Astrocyte (in vitro differentiated cells and primary cell): ENCODE measurements around the gene SLC35B1. TPM values are rescaled to one million over a fixed set of nuclear protein-coding genes. Genes with fewer than 3 reads are reported as not detected.

Experiments
- DNase-seq: peaks from one replicate; pipeline ENCODE4 v3.0.0-alpha.2; 2010; ENCODE audit warnings: low read depth
- FAIRE-seq: peaks from 2 replicates; lab custom pipeline; 2011; peaks lifted over from hg19 to GRCh38; lab: Jason Lieb, UNC
- H2AFZ ChIP-seq: 2 replicates; pipeline ENCODE4 v1.6.0; 2012; ENCODE audit warnings: low read depth, low read length, inconsistent platforms
- H3K27ac ChIP-seq: 2 replicates; pipeline ENCODE4 v1.5.1; 2011; ENCODE audit warnings: low read depth, low read length, inconsistent platforms
- H3K27me3 ChIP-seq: 2 replicates; pipeline ENCODE4 v1.6.0; 2011; ENCODE audit warnings: low read length, inconsistent platforms; ENCODE audit not compliant: insufficient read depth
- H3K36me3 ChIP-seq: 2 replicates; pipeline ENCODE4 v1.5.1; 2011; ENCODE audit warnings: low read length, inconsistent platforms; ENCODE audit not compliant: insufficient read depth
- H3K4me1 ChIP-seq: 2 replicates; pipeline ENCODE4 v1.5.1; 2011; ENCODE audit warnings: low read length, inconsistent platforms; ENCODE audit not compliant: insufficient read depth
- H3K4me2 ChIP-seq: 2 replicates; pipeline ENCODE4 v1.6.0; 2012; ENCODE audit warnings: low read length, inconsistent platforms
- H3K4me3 ChIP-seq: 2 replicates; pipeline ENCODE4 v1.5.1; 2011; ENCODE audit warnings: low read depth, mild to moderate bottlenecking, low read length, inconsistent platforms; ENCODE audit not compliant: insufficient read depth
- H3K79me2 ChIP-seq: 2 replicates; pipeline ENCODE4 v1.6.0; 2012; ENCODE audit warnings: mild to moderate bottlenecking, low read length, inconsistent platforms; ENCODE audit not compliant: insufficient read depth
- H3K9ac ChIP-seq: 2 replicates; pipeline ENCODE4 v1.6.0; 2012; ENCODE audit warnings: mild to moderate bottlenecking, low read length, inconsistent platforms
- H3K9me3 ChIP-seq: 2 replicates; pipeline ENCODE4 v1.5.1; 2012; ENCODE audit warnings: low read depth, mild to moderate bottlenecking, low read length, inconsistent platforms; ENCODE audit not compliant: insufficient read depth
- H4K20me1 ChIP-seq: 2 replicates; pipeline ENCODE4 v1.6.0; 2012; ENCODE audit warnings: low read length, inconsistent platforms; ENCODE audit not compliant: insufficient read depth
- H3K27ac Mint-ChIP-seq: one replicate; pipeline ENCODE4 v1.8.0; 2021; ENCODE audit warnings: mild to moderate bottlenecking, mixed read lengths; ENCODE audit not compliant: unreplicated experiment
- H3K27me3 Mint-ChIP-seq: one replicate; pipeline ENCODE4 v1.8.0; 2021; ENCODE audit warnings: low read depth, mixed read lengths; ENCODE audit not compliant: unreplicated experiment
- H3K36me3 Mint-ChIP-seq: one replicate; pipeline ENCODE4 v1.8.0; 2021; ENCODE audit warnings: low read depth, mixed read lengths; ENCODE audit not compliant: unreplicated experiment
- H3K4me1 Mint-ChIP-seq: one replicate; pipeline ENCODE4 v1.8.0; 2021; ENCODE audit warnings: low read depth, mixed read lengths; ENCODE audit not compliant: unreplicated experiment
- H3K4me3 Mint-ChIP-seq: one replicate; pipeline ENCODE4 v1.8.0; 2021; ENCODE audit warnings: mild to moderate bottlenecking, moderate library complexity, mixed read lengths; ENCODE audit not compliant: unreplicated experiment
- H3K9me3 Mint-ChIP-seq: one replicate; pipeline ENCODE4 v1.8.0; 2021; ENCODE audit warnings: mild to moderate bottlenecking, mixed read lengths; ENCODE audit not compliant: unreplicated experiment
- CTCF ChIP-seq: IDR thresholded peaks from 2 replicates; pipeline ENCODE4 v1.5.1; 2011; ENCODE audit warnings: low read depth, mild to moderate bottlenecking, inconsistent platforms, low read length, moderate library complexity; ENCODE audit not compliant: insufficient read depth
- EZH2 ChIP-seq: IDR thresholded peaks from 2 replicates; pipeline ENCODE4 v1.6.1; 2012; ENCODE audit warnings: mild to moderate bottlenecking, low read length, inconsistent platforms; ENCODE audit not compliant: insufficient read depth
- total RNA-seq: library from RNA; stranded (reverse); gene quantifications from 2 replicates; pipeline ENCODE4 v1.2.1, GENCODE V29; 2021

Gene SLC35B1
- total RNA-seq, 1 donor from 2014 or later: 61.1 TPM

DNA sequence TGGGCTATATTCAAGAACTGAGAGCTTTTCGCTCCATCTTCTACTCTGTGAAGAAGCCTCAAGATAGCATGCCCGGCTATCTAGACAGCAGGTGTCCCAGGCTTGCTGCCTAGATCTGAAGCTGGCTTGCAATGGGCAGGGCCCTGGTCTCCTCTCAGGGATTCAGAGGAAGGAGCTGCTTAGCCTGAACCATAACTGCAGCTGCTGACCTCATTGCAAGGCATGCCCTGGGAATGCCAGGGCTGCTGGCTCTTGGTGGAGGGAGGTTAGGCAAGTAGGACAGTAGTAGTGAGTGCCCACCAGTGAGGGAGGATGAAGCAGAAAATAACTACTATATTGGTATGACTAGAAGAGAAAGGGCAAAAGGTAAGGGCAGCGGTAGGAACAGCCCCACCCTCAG is 21.3 kb upstream of the SLC35B1 start:
- Histone ChIP-seq H3K27ac (no peak overlapping the region), H3K36me3 (no peaks in the 10 kb centered on the region), H3K4me2 (no peak overlapping the region), H3K9me3 (no peaks in the 10 kb centered on the region), H3K27me3 (no peaks in the 10 kb centered on the region), H3K79me2 (no peaks in the 10 kb centered on the region), H3K4me1 (no peaks in the 10 kb centered on the region), H3K9ac (no peak overlapping the region), H4K20me1 (peaks cover 3% of the 10 kb centered on the region), H3K4me3 (no peak overlapping the region), H2AFZ (no peak overlapping the region)
- no peak for FAIRE-seq
- no peaks in the 10 kb centered on the region for H3K4me1 Mint-ChIP-seq
- H3K27ac Mint-ChIP-seq: no peak overlapping the region
- TF ChIP-seq EZH2 (no peak), CTCF (no peak)
- no peaks in the 10 kb centered on the region for H3K9me3 Mint-ChIP-seq
- peaks cover 8% of the 10 kb centered on the region for H3K36me3 Mint-ChIP-seq
- no peaks in the 10 kb centered on the region for H3K27me3 Mint-ChIP-seq
- no peak overlapping the region for H3K4me3 Mint-ChIP-seq
- no peak for DNase-seq

GRCh38 chr17:49728425-49728824 is 20.7 kb upstream of the SLC35B1 start:
- Histone ChIP-seq H3K36me3 (no peaks in the 10 kb centered on the region), H3K27me3 (no peaks in the 10 kb centered on the region), H3K4me2 (no peak overlapping the region), H2AFZ (no peak overlapping the region), H4K20me1 (peaks cover 3% of the 10 kb centered on the region), H3K79me2 (no peaks in the 10 kb centered on the region), H3K9ac (no peak overlapping the region), H3K4me1 (no peaks in the 10 kb centered on the region), H3K27ac (no peak overlapping the region), H3K4me3 (no peak overlapping the region), H3K9me3 (no peaks in the 10 kb centered on the region)
- H3K9me3 Mint-ChIP-seq: no peaks in the 10 kb centered on the region
- no peak overlapping the region for H3K4me3 Mint-ChIP-seq
- no peak for TF ChIP-seq CTCF
- no peak for TF ChIP-seq EZH2
- H3K27ac Mint-ChIP-seq: no peak overlapping the region
- H3K27me3 Mint-ChIP-seq: no peaks in the 10 kb centered on the region
- H3K36me3 Mint-ChIP-seq: peaks cover 8% of the 10 kb centered on the region
- H3K4me1 Mint-ChIP-seq: no peaks in the 10 kb centered on the region
- no peak for FAIRE-seq
- no peak for DNase-seq

DNA sequence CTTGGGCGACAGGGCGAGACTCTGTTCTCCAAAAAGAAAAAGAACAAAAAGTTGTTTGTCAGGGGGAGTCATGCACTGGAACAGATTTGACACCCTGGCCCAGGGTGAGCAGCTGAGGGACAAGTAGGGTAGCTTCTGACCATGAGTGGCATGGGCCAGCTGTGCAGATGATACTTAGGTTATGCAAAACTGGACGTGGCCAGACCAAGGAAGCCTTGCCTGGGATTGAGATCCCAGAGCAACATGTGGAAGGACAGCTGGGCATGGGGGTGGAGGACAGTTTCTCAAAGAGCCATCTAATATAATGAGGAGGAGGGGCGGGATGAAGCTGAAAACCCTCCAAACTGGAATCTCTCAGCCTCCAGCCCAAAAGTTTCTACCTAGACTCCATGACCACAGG is 19.6 kb upstream of the SLC35B1 start:
- no peak for FAIRE-seq
- H3K4me3 ChIP-seq: no peak overlapping the region
- no peaks in the 10 kb centered on the region for H3K27me3 Mint-ChIP-seq
- H3K27me3 ChIP-seq: no peaks in the 10 kb centered on the region
- no peak overlapping the region for H3K27ac Mint-ChIP-seq
- H3K4me1 ChIP-seq: no peaks in the 10 kb centered on the region
- H4K20me1 ChIP-seq: peaks cover 3% of the 10 kb centered on the region
- H2AFZ ChIP-seq: no peak overlapping the region
- H3K4me1 Mint-ChIP-seq: no peaks in the 10 kb centered on the region
- H3K9me3 ChIP-seq: no peaks in the 10 kb centered on the region
- H3K9ac ChIP-seq: no peak overlapping the region
- H3K4me3 Mint-ChIP-seq: no peak overlapping the region
- no peak overlapping the region for H3K4me2 ChIP-seq
- no peaks in the 10 kb centered on the region for H3K36me3 ChIP-seq
- H3K36me3 Mint-ChIP-seq: peaks cover 8% of the 10 kb centered on the region
- DNase-seq: no peak
- no peak for TF ChIP-seq CTCF
- no peak for TF ChIP-seq EZH2
- H3K9me3 Mint-ChIP-seq: no peaks in the 10 kb centered on the region
- no peak overlapping the region for H3K27ac ChIP-seq
- H3K79me2 ChIP-seq: no peaks in the 10 kb centered on the region
